Coronary artery (tissue), 2 donors: ENCODE data around the gene ZP2.

Experiments used
- DNase-seq: peaks from one replicate; pipeline ENCODE4 v3.0.0-alpha.2; 2017; ENCODE audit warnings: low spot score
- H3K27ac ChIP-seq, 2 donors: fragments of 200-600 bp; sonication (generic); one replicate each; pipeline ENCODE4 v1.5.1; 2016 to 2019
- H3K4me3 ChIP-seq: fragments of 200-600 bp; sonication (generic); 2 replicates; pipeline ENCODE4 v1.5.1; 2016; ENCODE audit warnings: mild to moderate bottlenecking, moderate library complexity
- TF ChIP-seq, protein P1 (sequence below): fragments of 200-600 bp; sonication (generic); IDR thresholded peaks from one replicate; pipeline ENCODE4 v1.5.1; 2019; ENCODE audit warnings: antibody characterized with exemption

ZP2 gene

DNA sequence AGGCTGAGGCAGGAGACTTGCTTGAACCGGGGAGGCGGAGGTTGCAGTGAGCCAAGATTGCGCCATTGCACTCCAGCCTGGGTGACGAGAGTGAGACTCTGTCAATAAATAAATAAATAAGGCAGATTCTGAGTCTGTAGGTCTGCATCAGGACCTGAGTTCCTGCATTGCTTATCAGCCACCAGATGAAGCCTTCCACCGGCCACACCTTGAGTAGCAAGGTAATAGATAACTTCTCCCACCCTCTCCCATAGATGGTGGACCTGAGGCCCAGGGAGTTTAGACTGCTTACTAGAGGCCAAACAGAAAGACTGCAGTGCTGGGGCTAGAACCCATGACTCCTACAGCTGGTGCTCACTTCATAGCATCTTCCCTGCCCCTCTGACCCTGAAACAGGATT lies 22.1 kb downstream of the ZP2 start:
- DNase-seq: no peak
- H3K27ac ChIP-seq: no peak overlapping the region
- no peak overlapping the region for H3K4me3 ChIP-seq
- TF ChIP-seq, protein P1, sequence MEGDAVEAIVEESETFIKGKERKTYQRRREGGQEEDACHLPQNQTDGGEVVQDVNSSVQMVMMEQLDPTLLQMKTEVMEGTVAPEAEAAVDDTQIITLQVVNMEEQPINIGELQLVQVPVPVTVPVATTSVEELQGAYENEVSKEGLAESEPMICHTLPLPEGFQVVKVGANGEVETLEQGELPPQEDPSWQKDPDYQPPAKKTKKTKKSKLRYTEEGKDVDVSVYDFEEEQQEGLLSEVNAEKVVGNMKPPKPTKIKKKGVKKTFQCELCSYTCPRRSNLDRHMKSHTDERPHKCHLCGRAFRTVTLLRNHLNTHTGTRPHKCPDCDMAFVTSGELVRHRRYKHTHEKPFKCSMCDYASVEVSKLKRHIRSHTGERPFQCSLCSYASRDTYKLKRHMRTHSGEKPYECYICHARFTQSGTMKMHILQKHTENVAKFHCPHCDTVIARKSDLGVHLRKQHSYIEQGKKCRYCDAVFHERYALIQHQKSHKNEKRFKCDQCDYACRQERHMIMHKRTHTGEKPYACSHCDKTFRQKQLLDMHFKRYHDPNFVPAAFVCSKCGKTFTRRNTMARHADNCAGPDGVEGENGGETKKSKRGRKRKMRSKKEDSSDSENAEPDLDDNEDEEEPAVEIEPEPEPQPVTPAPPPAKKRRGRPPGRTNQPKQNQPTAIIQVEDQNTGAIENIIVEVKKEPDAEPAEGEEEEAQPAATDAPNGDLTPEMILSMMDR: no peak

DNA sequence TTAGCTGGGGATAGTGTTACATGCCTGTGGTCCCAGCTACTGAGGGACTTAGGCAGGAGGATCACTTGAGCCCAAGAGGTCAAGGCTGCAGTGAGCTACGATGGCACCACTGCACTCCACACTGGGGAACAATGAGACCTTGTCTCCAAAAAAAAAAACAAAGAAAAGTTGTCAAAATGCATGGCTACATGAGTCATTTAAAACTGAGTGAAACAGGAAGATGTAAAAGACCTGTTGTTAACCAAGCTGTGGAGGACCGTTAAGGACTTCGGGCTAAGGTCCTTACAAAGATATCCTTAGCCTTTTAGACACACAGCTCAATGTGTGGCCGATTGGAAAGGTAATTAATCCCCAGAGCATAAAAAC lies 25.1 kb downstream of the ZP2 start:
- H3K4me3 ChIP-seq: no peak overlapping the region
- DNase-seq: no peak
- TF ChIP-seq, protein P1: no peak
- H3K27ac ChIP-seq: no peak overlapping the region

DNA sequence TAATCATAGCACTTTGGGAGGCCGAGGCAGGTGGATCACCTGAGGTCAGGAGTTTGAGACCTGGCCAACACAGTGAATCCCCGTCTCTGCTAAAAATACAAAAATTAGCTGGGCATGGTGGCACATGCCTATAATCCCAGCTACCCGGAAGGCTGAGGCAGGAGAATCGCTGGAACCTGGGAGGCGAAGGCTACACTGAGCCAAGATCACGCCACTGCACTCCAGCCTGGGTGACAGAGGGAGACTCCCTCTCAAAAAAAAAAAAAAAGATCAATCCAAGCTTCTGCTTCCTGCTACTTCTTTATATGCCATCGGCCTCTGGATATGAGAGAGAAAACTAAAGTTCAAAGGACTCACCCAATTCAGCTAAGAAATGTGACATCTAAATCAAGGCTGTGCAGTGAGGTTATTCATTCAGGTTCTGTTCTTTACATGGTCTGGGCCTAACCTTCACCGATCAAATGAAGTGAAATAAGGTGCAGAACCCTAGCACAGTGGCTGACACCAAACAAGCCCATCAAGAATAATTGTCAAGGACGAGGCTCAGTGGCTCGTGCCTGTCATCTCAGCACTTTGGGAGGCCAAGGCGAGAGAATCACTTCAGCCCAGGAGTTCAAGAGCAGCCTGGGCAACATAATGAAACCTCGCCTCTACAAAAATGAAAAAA lies 25.6 kb downstream of the ZP2 start:
- TF ChIP-seq, protein P1: no peak
- H3K4me3 ChIP-seq: no peak overlapping the region
- no peak for DNase-seq
- no peak overlapping the region for H3K27ac ChIP-seq

DNA sequence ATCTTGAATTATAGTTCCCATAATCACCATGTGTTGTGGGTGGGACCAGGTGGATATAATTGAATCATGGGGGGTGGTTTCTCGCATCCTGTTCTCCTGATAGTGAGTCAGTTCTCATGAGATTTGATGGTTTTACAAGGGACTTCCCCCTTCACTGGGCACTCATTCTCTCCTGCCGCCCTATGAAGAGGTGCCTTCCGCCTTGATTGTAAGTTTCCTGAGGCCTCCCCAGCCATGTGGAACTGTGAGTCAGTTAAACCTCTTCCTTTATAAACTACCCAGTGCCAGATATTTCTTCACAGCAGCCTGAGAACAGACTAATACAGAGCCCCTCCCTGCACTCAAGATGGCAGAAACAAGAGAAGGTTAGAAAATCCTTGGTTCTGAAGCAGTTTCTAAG lies 26.5 kb downstream of the ZP2 start:
- Histone ChIP-seq H3K27ac (no peak overlapping the region), H3K4me3 (no peak overlapping the region)
- TF ChIP-seq, protein P1: no peak
- DNase-seq: no peak

DNA sequence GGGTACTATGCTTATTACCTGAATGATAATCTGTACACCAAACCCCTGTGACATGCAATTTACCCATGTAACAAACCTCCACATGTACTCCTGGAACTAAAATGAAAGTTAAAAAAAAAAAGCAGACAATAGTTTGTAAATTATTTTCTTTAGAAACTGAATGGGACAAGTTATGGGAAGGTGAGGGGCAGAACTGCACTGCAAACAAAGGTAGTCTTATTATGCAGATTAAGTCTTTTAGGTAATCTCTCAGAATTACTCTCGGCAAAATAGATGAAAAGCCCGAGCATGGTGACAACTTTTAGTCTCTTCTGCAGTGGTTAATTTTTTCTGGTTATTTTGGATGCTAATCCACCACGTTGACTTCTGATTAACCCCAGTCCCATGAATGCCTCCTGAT lies 27.4 kb downstream of the ZP2 start:
- DNase-seq: no peak
- H3K4me3 ChIP-seq: no peak overlapping the region
- H3K27ac ChIP-seq: no peak overlapping the region
- TF ChIP-seq, protein P1: no peak

DNA sequence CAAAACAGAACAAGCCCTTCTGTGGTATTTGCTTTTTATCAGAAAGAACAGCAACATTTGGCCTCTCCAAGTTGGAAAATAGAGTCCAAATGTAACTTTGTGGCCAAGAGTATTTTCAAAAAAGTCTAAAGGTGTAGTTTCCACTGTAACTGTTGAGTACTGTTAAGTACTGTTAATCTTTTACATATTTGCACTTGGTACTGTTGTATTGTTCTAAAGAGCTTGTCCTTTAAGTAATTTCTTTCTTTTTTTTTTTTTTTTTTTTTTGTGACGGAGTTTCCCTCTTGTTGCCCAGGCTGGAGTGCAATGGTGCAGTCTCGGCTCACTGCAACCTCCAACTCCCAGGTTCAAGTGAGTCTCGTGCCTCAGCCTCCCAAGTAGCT lies 31.4 kb downstream of the ZP2 start:
- H3K27ac ChIP-seq: peak overlapping the region in 1 of 2 donors; percentile 44
- no peak overlapping the region for H3K4me3 ChIP-seq
- no peak for DNase-seq
- TF ChIP-seq, protein P1: no peak

DNA sequence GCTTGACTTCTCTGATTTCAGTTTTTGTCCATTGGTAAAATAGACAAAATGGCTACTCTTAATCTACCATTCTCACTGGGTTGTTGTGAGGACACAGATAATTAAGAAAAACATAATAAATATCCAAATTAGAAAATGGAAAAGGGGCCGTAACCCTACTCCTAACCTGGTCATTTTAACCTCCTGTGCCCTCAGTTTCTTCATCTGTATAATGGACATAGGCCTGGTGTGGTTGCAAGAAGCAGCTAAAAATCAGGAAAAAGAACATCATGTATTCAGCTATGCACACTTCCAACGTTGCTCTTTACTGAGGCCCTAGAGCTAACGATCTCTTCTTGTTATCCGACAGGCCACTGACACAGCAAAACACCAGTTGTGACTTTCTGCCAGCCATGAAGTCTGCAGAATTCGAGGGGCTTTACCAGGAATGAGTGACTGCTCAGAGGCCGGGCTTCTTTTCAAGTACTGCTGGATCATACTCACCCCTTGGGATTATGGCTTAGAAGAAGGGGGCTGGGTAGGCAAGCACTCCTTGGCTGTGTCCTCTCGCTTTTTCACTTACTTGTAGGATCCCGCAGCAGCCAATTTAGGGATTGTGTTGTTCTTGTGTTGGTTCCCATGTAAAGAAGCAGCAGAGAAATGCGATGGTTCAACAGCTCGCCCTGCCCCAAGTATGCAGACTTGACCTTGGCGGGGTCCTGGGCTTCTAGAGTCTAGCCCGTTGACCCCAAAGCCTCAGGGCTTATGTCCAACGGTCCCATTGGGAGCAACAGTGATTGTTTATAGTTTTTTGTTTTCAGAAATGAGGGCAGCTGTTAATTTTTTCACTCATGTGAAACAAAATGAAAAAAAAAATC lies 32.0 kb downstream of the ZP2 start:
- Histone ChIP-seq H3K27ac (peak overlapping the region; percentile 44 to 75), H3K4me3 (no peak overlapping the region)
- TF ChIP-seq, protein P1: no peak
- no peak for DNase-seq
